Activated T-cell treated with anti-CD3 and anti-CD28 coated beads, Interleukin-2, amount 50 U/mL, for 48 hours (primary cell): ENCODE data around the gene STK10.
"Not testable (repeated sequence)": the region's sequence is repeated elsewhere in the genome, so short reads cannot be mapped to it uniquely, and the experiment has no call there.

Experiments used
- DNase-seq, 2 experiments: peaks; one replicate each; pipeline ENCODE4 v3.0.0-alpha.2; 2020

STK10 gene

GRCh38 chr5:172165465-172165864 is 22.6 kb downstream of the STK10 start:
- DNase-seq: no peak

DNA sequence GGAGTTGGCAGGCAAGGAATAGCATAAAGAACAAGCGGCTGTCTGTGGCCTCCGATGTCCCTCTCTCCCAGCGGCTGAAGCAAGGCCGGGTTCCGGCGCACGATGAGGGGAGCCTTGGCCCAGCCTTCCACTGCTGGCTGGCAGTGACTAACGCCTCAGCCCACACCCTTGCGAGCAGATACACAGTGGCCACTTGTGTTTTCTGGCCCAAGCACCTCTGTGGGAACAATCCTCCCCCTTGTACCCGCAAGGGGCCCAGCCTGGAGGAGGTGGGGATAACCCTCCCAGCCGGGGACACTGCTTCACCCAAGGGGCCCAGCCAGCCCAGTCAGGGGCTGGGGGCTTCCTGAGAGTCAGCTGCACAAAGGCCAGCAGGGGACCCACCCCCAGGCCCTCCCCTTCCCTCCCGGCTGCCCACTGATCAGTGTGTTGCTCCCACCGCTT is 23.2 kb downstream of the STK10 start:
- no peak for DNase-seq

GRCh38 chr5:172163346-172163745 is 24.7 kb downstream of the STK10 start:
- DNase-seq: no peak

- DNase-seq: no peak
These were observed 25.1 kb downstream of the STK10 start for GRCh38 chr5:172162987-172163343.

DNA sequence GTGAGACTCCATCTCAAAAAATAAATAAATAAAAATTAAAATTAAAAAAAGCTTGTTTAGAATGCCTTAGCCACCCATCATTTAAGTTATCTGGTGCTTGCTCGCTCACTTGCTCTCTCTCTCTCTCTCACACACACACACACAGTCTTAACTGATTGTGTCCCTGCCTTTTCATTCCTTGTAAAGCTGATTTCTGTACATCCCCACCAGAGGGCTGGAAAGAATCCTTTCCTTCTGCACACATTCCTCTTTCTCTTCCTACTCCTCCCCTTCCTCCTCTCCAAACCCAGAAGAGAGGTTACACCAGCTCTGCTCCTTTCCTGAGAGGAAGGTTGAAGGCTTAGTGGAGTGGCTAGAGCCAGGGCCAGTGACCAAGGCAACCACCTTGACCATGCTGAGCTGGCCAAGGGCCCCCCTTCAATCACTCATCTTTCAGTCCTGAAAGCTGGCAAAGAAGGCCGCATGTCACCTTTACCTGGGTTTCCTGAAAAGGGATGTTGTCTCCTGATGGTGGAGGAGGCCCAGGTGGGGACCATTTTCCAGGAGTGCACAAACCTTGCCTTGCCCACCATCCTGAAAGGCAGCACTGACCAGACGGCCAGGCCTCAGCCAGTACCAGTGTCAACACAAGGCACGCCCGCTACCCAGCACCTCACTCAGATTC is 25.6 kb downstream of the STK10 start:
- no peak for DNase-seq

DNA sequence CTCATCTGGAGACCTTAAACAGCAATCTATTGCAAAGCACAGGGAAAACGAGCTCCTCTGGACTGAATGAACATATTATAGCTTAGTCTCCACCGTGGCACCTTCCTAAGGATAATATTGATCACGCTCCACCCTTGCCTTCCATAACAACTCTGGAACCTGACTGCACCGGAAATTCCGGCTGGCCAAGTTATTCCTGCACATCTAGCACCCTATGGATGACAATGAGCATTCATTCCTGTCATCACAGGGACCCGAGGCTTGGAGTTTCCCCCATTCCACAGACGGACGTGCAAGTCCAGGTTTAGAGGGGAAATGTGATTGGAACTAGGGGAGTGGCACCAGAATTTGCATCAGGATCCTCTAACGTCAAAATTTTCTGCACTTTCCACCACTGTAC is 27.5 kb downstream of the STK10 start:
- DNase-seq: no peak

DNA sequence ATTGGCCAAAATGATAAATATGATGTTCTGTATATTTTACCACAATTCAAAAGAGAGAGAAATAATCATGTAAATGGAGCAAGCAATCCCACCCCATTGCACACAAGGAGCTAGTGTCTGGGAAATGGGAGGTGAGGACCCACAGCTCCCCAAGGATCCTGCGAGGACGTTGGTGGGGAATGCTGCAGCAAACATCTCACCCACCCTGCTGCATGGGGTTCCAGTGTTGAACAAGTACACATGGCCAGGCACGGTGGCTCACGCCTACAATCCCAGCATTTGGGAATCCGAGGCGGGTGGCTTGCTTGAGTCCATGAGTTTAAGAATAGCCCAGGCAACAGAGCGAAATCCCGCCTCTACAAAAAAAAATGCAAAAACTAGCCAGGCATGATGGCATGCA is 29.0 kb downstream of the STK10 start:
- no peak for DNase-seq

DNA sequence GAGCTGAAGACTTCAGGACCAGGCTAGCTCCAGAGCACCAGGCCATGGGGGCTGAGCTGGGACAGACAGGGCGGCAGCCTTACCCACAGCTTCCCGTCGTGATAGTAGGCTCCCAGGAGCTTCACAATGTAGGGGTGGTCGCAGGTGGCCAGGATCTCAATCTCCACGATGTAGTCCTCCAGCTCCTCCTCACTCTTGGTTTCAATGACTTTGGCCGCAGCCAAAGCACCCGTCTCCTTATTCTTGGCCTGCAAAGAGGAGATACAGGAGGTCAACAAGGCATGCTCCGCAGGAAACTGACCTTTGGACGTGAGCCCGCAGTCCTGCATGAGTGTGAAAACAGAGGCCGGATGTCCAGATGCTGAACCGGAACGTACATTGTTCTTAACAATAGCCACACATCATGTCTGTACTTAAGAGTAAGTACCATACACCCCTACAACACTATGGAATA is 31.5 kb downstream of the STK10 start:
- DNase-seq: no peak

DNA sequence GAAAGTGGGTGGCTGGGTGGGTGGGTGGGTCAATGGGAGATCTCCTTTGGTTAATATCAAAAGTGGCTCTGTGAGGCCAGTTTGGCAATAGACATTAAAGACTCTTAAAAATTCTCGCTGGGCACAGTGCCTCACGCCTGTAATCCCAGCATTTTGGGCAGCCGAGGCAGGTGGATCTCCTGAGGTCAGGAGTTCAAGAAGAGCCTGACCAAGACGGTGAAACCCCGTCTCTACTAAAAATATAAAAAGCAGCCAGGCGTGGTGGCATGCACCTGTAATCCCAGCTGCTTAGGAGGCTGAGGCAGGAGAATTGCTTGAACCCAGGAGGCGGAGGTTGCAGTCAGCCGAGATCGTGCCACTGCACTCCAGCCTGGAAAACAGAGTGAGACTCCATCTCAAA is 32.9 kb downstream of the STK10 start:
- not testable (repeated sequence) for DNase-seq

GRCh38 chr5:172153695-172154094 is 34.3 kb downstream of the STK10 start:
- DNase-seq: no peak

DNA sequence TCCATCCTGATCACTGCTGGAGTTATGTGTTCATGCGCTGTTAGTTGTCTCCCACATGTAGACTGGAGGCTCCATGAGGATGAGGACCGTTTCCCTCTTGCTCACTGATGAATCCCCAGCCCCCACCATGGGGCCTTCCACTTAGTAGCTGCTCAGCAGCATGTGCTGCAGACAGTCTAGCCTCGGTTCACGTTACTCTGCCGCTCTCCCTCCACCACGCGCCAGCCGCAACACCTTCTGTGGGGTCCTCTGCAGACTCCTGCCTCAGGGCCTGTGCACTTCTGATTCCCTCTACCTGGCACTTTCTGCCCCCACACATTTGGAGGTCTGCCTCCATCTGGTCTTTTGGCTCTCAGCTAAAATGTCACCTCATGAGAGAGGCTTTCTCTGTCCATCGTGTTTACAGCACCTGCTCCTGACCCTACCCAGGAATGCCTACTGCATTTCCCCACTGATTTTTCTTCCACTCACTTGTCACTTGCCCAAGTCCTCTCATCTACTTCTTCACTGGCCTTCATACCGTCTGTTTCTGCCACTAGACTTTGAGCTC is 36.3 kb downstream of the STK10 start:
- DNase-seq: no peak

- DNase-seq: peak; percentile 50 to 53
These were observed 37.3 kb downstream of the STK10 start for GRCh38 chr5:172150514-172151425.

GRCh38 chr5:172149481-172149880 is 38.5 kb downstream of the STK10 start:
- DNase-seq: not testable (repeated sequence)

- DNase-seq: no peak
These were observed 39.0 kb downstream of the STK10 start for GRCh38 chr5:172149073-172149472.

DNA sequence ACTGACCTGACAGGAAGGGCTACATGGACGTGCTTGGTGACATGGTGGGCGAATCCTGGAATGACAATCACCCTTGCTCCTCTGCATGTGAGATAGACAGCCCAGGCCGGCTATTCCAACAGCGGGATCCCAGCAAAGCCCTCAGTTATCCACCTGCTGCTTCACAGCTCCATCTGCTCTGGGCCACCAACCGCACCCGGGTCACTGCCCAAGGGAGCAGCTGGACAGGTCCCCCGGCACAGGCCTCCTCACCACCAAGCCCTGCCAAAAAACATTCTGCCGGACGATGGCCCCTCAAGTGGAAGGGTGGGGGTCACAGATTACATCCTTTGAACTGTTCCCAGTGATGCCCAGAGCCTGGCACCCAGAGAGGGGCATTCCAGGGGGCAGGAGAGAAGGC is 39.6 kb downstream of the STK10 start:
- no peak for DNase-seq

GRCh38 chr5:172147857-172148256 is 40.2 kb downstream of the STK10 start:
- DNase-seq: no peak

- DNase-seq: no peak
These were observed 41.3 kb downstream of the STK10 start for GRCh38 chr5:172146748-172147092.

DNA sequence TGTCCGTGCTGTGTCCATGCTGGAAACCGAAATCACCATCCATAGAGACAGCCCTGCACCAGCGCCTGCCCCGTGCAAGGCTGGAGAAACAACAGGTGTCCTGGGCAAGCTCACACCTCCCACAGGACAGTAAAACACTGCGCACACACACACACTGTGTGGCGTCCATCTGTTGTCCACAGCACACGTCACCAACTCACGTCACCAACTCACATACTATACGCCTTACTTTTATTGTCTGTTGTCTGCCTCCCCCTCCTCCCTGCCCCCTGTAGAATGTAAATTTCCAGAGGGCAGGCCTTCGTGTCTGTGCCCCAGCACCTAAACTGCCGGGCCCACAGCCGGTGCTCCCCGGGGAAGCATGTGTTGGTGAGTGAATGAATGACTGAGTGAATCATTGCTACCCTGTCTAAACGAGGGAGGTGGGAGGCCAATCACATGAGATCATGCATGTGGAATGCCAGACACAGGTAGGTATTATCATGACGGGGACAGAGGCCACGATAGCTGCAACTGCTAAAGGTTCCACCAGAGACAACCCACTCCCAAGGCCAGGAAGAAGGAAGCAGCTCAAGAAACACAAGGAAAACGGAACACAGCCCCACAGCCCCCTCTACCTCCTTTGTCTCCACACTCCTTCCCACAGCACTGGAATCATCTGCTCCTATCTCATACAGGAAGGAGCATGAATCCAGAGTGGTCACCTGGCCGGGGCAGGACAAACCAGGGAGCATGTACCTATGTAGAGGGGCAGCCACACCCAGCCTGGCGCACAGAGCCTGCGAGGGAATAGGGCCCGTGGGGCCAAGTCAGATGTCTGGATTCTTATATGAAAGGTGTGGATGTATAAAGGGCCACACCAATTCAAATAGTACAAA is 41.9 kb downstream of the STK10 start:
- DNase-seq: no peak

DNA sequence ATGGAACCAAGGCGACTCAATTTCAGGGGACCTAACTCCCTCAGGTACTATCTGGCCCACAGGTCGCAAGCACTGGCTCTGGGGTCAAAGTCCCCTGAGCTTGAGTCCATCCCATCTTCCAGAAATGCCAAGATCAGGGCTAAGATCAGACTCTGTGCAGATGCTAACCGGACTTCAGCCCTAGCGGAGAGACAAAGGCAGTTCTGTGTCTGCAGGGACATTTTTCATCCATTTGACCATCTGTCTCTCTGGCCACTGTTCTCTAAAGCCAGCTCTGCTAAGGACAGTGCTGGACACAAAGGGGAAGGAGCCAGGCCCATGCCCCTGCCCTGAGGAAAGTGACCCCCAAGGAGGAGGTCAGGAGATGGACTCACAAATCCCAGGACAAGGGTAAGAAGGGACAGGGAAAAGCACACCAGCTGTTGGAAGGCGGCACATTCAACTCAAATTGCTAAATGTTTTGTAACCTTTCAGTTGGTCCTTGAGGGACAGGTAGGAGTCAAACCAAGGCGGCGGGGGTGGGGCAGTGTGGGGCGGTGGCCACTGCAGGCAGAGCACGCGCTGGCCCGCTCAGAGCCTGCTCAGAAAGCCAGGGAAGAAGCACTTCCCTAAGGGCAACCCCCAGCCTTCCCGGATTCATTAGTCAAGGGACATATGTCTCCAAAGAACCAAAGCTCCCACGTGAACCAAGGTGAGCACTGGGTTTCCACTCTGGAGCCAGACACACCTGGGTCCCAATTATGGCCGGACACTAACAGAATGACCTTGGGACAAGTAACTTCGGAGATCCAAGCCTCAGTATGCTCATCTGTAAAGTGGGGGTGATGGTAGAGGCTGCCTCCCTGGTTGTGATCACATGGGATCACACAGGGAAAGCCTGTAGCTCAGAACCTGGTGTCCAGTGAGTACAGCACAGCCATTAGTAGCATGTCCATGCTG is 42.8 kb downstream of the STK10 start:
- DNase-seq: no peak

GRCh38 chr5:172144291-172144815 is 43.7 kb downstream of the STK10 start:
- DNase-seq: no peak

DNA sequence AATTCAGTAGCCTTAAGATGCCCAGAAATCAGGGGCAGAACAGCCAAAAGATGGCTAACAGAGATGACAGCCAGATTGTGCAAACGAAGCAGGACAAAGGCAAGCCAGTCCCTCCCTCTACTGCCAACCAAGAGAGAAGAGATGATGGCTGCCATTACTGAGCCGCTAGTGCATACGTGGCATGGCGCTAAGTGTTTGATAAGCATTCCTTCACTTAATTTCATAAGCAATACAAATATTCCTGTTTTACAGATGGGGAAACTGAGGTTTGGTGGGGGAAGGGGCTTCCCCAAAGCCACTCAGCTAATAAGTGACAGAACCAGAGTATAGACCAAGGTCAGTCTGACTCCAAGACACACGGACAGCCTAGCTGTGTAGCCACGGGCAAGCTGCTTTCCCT is 44.1 kb downstream of the STK10 start:
- DNase-seq: no peak
